Measurements from ENCODE around the gene CROCC.
"Not testable (repeated sequence)": the region's sequence is repeated elsewhere in the genome, so short reads cannot be mapped to it uniquely, and the experiment has no call there.

The CROCC gene

GRCh38 chr1:16898298-16898697 lies 23.4 kb upstream of the CROCC start:
- DNase-seq, result not testable (repeated sequence)

- not testable (repeated sequence) for DNase-seq
These were observed 22.7 kb upstream of the CROCC start for GRCh38 chr1:16899020-16899419.

- DNase-seq, result no peak
These were observed 21.0 kb upstream of the CROCC start for GRCh38 chr1:16900751-16901150.

- DNase-seq, result not testable (repeated sequence)
These were observed 20.4 kb upstream of the CROCC start for GRCh38 chr1:16901371-16901770.

GRCh38 chr1:16903054-16903453 lies 18.7 kb upstream of the CROCC start:
- DNase-seq, result no peak

GRCh38 chr1:16903458-16903796 lies 18.3 kb upstream of the CROCC start:
- DNase-seq, result no peak

- DNase-seq, result peak; percentile 100
These were observed 17.1 kb upstream of the CROCC start for GRCh38 chr1:16904560-16905109.

GRCh38 chr1:16905110-16905867 lies 16.4 kb upstream of the CROCC start:
- DNase-seq, result peak; percentile 71

- no peak for DNase-seq
These were observed 15.6 kb upstream of the CROCC start for GRCh38 chr1:16905868-16906702.

- no peak for DNase-seq
These were observed 14.9 kb upstream of the CROCC start for GRCh38 chr1:16906873-16907272.

GRCh38 chr1:16907870-16908758 lies 13.6 kb upstream of the CROCC start:
- DNase-seq, result no peak

- not testable (repeated sequence) for DNase-seq
These were observed 9.6 kb upstream of the CROCC start for GRCh38 chr1:16911851-16912721.

GRCh38 chr1:16912742-16913141 lies 9.0 kb upstream of the CROCC start:
- not testable (repeated sequence) for DNase-seq

- no peak for DNase-seq
These were observed 8.4 kb upstream of the CROCC start for GRCh38 chr1:16913181-16913832.

- peak; percentile 95 for DNase-seq
These were observed 7.7 kb upstream of the CROCC start for GRCh38 chr1:16913833-16914662.

GRCh38 chr1:16914928-16915626 lies 6.7 kb upstream of the CROCC start:
- DNase-seq, result not testable (repeated sequence)

GRCh38 chr1:16915627-16915973 lies 6.1 kb upstream of the CROCC start:
- DNase-seq, result no peak

GRCh38 chr1:16916036-16916880 lies 5.5 kb upstream of the CROCC start:
- not testable (repeated sequence) for DNase-seq

- DNase-seq, result no peak
These were observed 3.4 kb upstream of the CROCC start for GRCh38 chr1:16918371-16918770.

All from stimulated activated CD4-positive, alpha-beta T cell treated with anti-CD3 and anti-CD28 coated beads, Interleukin-4, amount 100 ng/mL, for 24 hours (primary cell).